ENCODE data around the gene KDM6A. TPM values are rescaled to one million over a fixed set of nuclear protein-coding genes. Genes with fewer than 3 reads are reported as not detected.
"Not testable (repeated sequence)": the region's sequence is repeated elsewhere in the genome, so short reads cannot be mapped to it uniquely, and the experiment has no call there.

KDM6A gene
- polyA plus RNA-seq, 6 donors from 2014 or later = 7.5 to 22.4 (median 18.5) TPM

GRCh38 chrX:44914532-44915198 lies 41.7 kb downstream of the KDM6A start:
- no peaks in the 10 kb centered on the region for H3K27me3 Mint-ChIP-seq
- H3K9me3 Mint-ChIP-seq = peaks cover 0 to 2% (median 0%) of the 10 kb centered on the region in 7 donors
- no peak for ATAC-seq (ENCODE audit: low read depth in 2 of 2)
- no peaks in the 10 kb centered on the region for H3K36me3 Mint-ChIP-seq
- H3K27ac Mint-ChIP-seq = peak overlapping the region in 3 of 6 donors; percentile 12 to 29 (median 12)
- H3K4me3 Mint-ChIP-seq = no peak overlapping the region
- H3K4me1 Mint-ChIP-seq = peaks cover 18 to 73% (median 44%) of the 10 kb centered on the region in 3 donors
- DNase-seq = no peak

DNA sequence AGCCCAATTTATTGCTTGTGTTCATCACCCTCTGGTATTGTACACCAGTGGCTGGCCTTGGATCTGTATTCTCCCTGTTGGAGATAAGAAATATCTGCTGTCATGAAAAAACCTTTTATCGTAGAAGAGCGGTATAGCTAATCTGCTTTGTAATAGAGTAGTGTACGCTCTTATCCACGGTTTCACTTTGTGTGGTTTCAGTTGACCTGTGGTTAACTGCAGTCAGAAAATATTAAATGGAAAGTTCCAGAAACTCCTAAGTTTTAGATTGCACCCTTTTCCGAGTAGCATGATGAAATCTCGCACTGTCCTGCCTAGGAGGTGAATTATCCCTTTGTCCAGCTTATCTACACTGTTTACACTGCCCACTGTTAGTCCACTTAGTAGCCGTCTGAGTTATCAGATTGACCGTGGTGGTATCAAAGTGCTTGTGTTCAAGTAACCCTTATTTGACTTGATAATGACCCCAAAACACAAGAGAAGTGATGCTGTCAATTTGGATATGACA lies 42.4 kb downstream of the KDM6A start:
- ATAC-seq (ENCODE audit: low read depth in 2 of 2) (no peak), DNase-seq (no peak)
- Mint-ChIP-seq H3K4me3 (peak overlapping the region in 1 of 8 donors; percentile 10), H3K4me1 (peaks cover 18 to 71% (median 48%) of the 10 kb centered on the region in 3 donors), H3K27me3 (no peaks in the 10 kb centered on the region), H3K9me3 (peaks cover 0 to 2% (median 0%) of the 10 kb centered on the region in 7 donors), H3K27ac (peak overlapping the region in 1 of 6 donors; percentile 5), H3K36me3 (no peaks in the 10 kb centered on the region)

DNA sequence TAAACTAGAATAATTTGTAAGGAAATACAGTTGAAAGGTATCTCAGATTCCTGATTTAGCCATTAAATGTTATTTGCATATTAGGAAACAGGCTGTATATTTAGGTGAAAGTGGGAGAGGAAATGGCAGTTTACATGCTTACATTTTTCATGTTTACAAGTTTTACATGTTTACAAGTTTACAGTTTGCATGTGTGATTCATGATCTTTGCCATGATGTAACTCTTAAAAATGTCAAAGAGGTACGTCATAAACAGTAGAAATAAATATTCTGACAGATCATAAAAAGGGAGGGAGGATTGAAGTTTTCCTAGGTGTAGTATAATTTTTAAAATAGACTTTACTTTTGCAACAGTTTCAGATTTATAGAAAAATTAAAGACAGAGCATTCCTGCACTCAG lies 45.7 kb downstream of the KDM6A start:
- no peak for ATAC-seq (ENCODE audit: low read depth in 2 of 2)
- Mint-ChIP-seq H3K9me3 (no peaks in the 10 kb centered on the region), H3K4me3 (no peak overlapping the region), H3K27ac (no peak overlapping the region), H3K36me3 (no peaks in the 10 kb centered on the region), H3K4me1 (peaks cover 31 to 86% (median 54%) of the 10 kb centered on the region in 3 donors), H3K27me3 (no peaks in the 10 kb centered on the region)
- DNase-seq = no peak

- Mint-ChIP-seq H3K27ac (peak overlapping the region in 4 of 6 donors; percentile 2 to 87 (median 51)), H3K36me3 (no peaks in the 10 kb centered on the region), H3K9me3 (no peaks in the 10 kb centered on the region), H3K4me1 (peaks cover 47 to 88% (median 58%) of the 10 kb centered on the region in 3 donors), H3K4me3 (peak overlapping the region in 1 of 8 donors; percentile 23), H3K27me3 (no peaks in the 10 kb centered on the region)
- ATAC-seq (ENCODE audit: low read depth in 2 of 2) (no peak), DNase-seq (no peak)
Observed at GRCh38 chrX:44922980-44923379, 50.0 kb downstream of the KDM6A start.

- Mint-ChIP-seq H3K27ac (peak overlapping the region in 4 of 6 donors; percentile 12 to 69 (median 34)), H3K4me3 (peak overlapping the region in 2 of 8 donors; percentile 6 to 38), H3K4me1 (peaks cover 31 to 89% (median 56%) of the 10 kb centered on the region in 3 donors), H3K36me3 (peaks cover 0 to 9% of the 10 kb centered on the region in 2 donors), H3K9me3 (peaks cover 0 to 9% (median 4%) of the 10 kb centered on the region in 7 donors), H3K27me3 (no peaks in the 10 kb centered on the region)
- no peak for DNase-seq
- ATAC-seq (ENCODE audit: low read depth in 2 of 2) = peak in 1 of 2 donors; percentile 21
Observed at GRCh38 chrX:44927398-44927797, 54.4 kb downstream of the KDM6A start.

- H3K27me3 Mint-ChIP-seq = no peaks in the 10 kb centered on the region
- peak overlapping the region in 2 of 6 donors; percentile 4 to 57 for H3K27ac Mint-ChIP-seq
- ATAC-seq (ENCODE audit: low read depth in 2 of 2) = peak in 1 of 2 donors; percentile 25
- DNase-seq = no peak
- H3K9me3 Mint-ChIP-seq = peaks cover 0 to 9% (median 4%) of the 10 kb centered on the region in 7 donors
- H3K4me3 Mint-ChIP-seq = no peak overlapping the region
- H3K4me1 Mint-ChIP-seq = peaks cover 29 to 92% (median 52%) of the 10 kb centered on the region in 3 donors
- peaks cover 0 to 9% of the 10 kb centered on the region in 2 donors for H3K36me3 Mint-ChIP-seq
Observed at GRCh38 chrX:44931441-44931973, 58.5 kb downstream of the KDM6A start.

GRCh38 chrX:44935172-44935571 lies 62.2 kb downstream of the KDM6A start:
- Mint-ChIP-seq H3K27ac (peak overlapping the region in 1 of 6 donors; percentile 64), H3K36me3 (no peaks in the 10 kb centered on the region), H3K9me3 (no peaks in the 10 kb centered on the region), H3K4me3 (peak overlapping the region in 1 of 8 donors; percentile 30), H3K4me1 (peaks cover 37 to 87% (median 49%) of the 10 kb centered on the region in 3 donors), H3K27me3 (no peaks in the 10 kb centered on the region)
- DNase-seq (no peak), ATAC-seq (ENCODE audit: low read depth in 2 of 2) (no peak)

- no peak overlapping the region for H3K27ac Mint-ChIP-seq
- H3K9me3 Mint-ChIP-seq = no peaks in the 10 kb centered on the region
- DNase-seq = no peak
- H3K36me3 Mint-ChIP-seq = no peaks in the 10 kb centered on the region
- no peak for ATAC-seq (ENCODE audit: low read depth in 2 of 2)
- H3K4me3 Mint-ChIP-seq = no peak overlapping the region
- peaks cover 37 to 91% (median 49%) of the 10 kb centered on the region in 3 donors for H3K4me1 Mint-ChIP-seq
- H3K27me3 Mint-ChIP-seq = no peaks in the 10 kb centered on the region
Observed at GRCh38 chrX:44935640-44936039, 62.7 kb downstream of the KDM6A start.

DNA sequence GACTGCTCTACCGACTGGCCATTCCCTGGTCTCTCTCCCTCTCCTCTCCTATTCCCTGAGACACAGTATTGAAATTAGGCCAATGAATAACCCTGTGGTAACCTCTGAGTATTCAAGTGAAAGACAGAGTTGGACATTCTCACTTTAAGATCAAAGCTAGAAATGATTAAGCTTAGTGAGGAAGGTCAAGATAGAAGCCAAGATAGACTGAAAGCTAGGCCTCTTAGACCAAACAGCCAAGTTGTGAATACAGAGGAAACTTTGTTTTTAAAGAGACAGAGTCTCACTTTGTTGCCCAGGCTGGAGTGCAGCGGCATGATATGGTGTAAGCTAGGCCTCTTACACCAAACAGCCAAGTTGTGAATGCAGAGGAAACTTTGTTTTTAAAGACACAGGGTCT lies 64.6 kb downstream of the KDM6A start:
- DNase-seq = no peak
- peak overlapping the region in 4 of 6 donors; percentile 10 to 82 (median 34) for H3K27ac Mint-ChIP-seq

DNA sequence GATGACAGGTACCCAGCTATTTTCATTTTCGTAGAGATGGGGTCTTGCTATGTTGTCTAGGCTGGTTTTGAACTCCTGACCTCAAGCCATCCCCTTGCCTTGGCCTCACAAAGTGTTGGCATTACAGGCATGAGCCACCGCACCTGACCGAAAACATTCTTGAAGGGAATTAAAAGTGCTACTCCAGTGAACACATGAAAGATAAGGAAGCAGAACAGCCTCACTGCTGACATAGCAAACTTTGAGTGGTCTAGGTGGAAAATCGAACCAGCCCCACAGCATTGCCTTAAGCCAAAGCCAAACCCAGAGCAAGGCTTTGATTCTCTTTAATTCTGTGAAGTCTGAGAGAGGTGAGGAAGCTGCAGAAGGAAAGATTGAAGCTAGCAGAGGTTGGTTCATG lies 65.1 kb downstream of the KDM6A start:
- peaks cover 0 to 7% (median 2%) of the 10 kb centered on the region in 7 donors for H3K9me3 Mint-ChIP-seq
- H3K36me3 Mint-ChIP-seq = peaks cover 0 to 7% of the 10 kb centered on the region in 2 donors
- DNase-seq (no peak), ATAC-seq (ENCODE audit: low read depth in 2 of 2) (no peak)
- no peaks in the 10 kb centered on the region for H3K27me3 Mint-ChIP-seq
- peaks cover 42 to 77% (median 53%) of the 10 kb centered on the region in 3 donors for H3K4me1 Mint-ChIP-seq
- peak overlapping the region in 5 of 6 donors; percentile 1 to 82 (median 39) for H3K27ac Mint-ChIP-seq
- H3K4me3 Mint-ChIP-seq = peak overlapping the region in 1 of 8 donors; percentile 11

More for the DNA sequence above, 64.6 kb downstream of the KDM6A start:
- Mint-ChIP-seq H3K36me3 (peaks cover 0 to 6% of the 10 kb centered on the region in 2 donors), H3K9me3 (peaks cover 0 to 5% (median 2%) of the 10 kb centered on the region in 7 donors), H3K4me3 (peak overlapping the region in 1 of 8 donors; percentile 49), H3K4me1 (peaks cover 42 to 83% (median 53%) of the 10 kb centered on the region in 3 donors), H3K27me3 (no peaks in the 10 kb centered on the region)
- ATAC-seq (ENCODE audit: low read depth in 2 of 2) = no peak

- Mint-ChIP-seq H3K36me3 (peaks cover 7 to 11% of the 10 kb centered on the region in 2 donors), H3K4me1 (peaks cover 28 to 54% (median 39%) of the 10 kb centered on the region in 3 donors), H3K9me3 (peaks cover 0 to 26% (median 18%) of the 10 kb centered on the region in 7 donors)
- H3K27ac Mint-ChIP-seq; DNase-seq; H3K4me3 Mint-ChIP-seq; ATAC-seq (ENCODE audit: low read depth in 2 of 2); H3K27me3 Mint-ChIP-seq: not testable (repeated sequence)
Observed at GRCh38 chrX:44940541-44940940, 67.6 kb downstream of the KDM6A start.

GRCh38 chrX:44943007-44943406 lies 70.0 kb downstream of the KDM6A start:
- ATAC-seq (ENCODE audit: low read depth in 2 of 2) (no peak), DNase-seq (no peak)
- Mint-ChIP-seq H3K27me3 (no peaks in the 10 kb centered on the region), H3K4me1 (peaks cover 25 to 41% (median 28%) of the 10 kb centered on the region in 3 donors), H3K4me3 (no peak overlapping the region), H3K9me3 (peaks cover 0 to 36% (median 25%) of the 10 kb centered on the region in 7 donors), H3K27ac (no peak overlapping the region), H3K36me3 (peaks cover 7 to 11% of the 10 kb centered on the region in 2 donors)

- no peak for ATAC-seq (ENCODE audit: low read depth in 2 of 2)
- H3K27ac Mint-ChIP-seq = no peak overlapping the region
- no peak overlapping the region for H3K4me3 Mint-ChIP-seq
Observed at GRCh38 chrX:44944894-44945293, 71.9 kb downstream of the KDM6A start.

More at GRCh38 chrX:44944894-44945293, 71.9 kb downstream of the KDM6A start:
- peaks cover 14 to 45% (median 16%) of the 10 kb centered on the region in 3 donors for H3K4me1 Mint-ChIP-seq
- no peak for DNase-seq
- H3K36me3 Mint-ChIP-seq = peaks cover 7 to 11% of the 10 kb centered on the region in 2 donors
- H3K27me3 Mint-ChIP-seq = no peaks in the 10 kb centered on the region
- H3K9me3 Mint-ChIP-seq = peaks cover 0 to 36% (median 25%) of the 10 kb centered on the region in 7 donors

Measured in naive B cell (primary cell).